IPS-20b (cell line): Measurements from ENCODE around the gene ESPNL.
"Not testable (repeated sequence)": the region's sequence is repeated elsewhere in the genome, so short reads cannot be mapped to it uniquely, and the experiment has no call there.

Source experiments
- H3K27ac ChIP-seq: one replicate; pipeline ENCODE4 v1.5.1; 2013; ENCODE audit warnings: low read length
- H3K27me3 ChIP-seq: 2 replicates; pipeline ENCODE4 v1.6.1; 2013; ENCODE audit warnings: mild to moderate bottlenecking, low read length, inconsistent platforms; ENCODE audit not compliant: insufficient read depth
- H3K36me3 ChIP-seq: 2 replicates; pipeline ENCODE4 v1.6.1; 2013; ENCODE audit warnings: low read depth, mild to moderate bottlenecking, inconsistent platforms, low read length, moderate library complexity; ENCODE audit not compliant: insufficient read depth
- H3K4me1 ChIP-seq: 2 replicates; pipeline ENCODE4 v1.6.1; 2013; ENCODE audit warnings: mild to moderate bottlenecking, control low read depth, inconsistent platforms, low read length, moderate library complexity; ENCODE audit not compliant: insufficient read depth
- H3K4me3 ChIP-seq: 2 replicates; pipeline ENCODE4 v1.5.1; 2013; ENCODE audit warnings: mild to moderate bottlenecking, low read length, inconsistent platforms
- H3K9ac ChIP-seq: 2 replicates; pipeline ENCODE4 v1.6.1; 2013; ENCODE audit warnings: low read depth, mild to moderate bottlenecking, inconsistent platforms, low read length, moderate library complexity
- H3K9me3 ChIP-seq: 2 replicates; pipeline ENCODE4 v1.6.1; 2013; ENCODE audit warnings: mild to moderate bottlenecking, low read depth, low read length, inconsistent platforms; ENCODE audit not compliant: insufficient read depth

Gene ESPNL

GRCh38 chr2:238063414-238064189 lies 36.5 kb upstream of the ESPNL start:
- no peak overlapping the region for H3K9ac ChIP-seq
- H3K9me3 ChIP-seq: no peaks in the 10 kb centered on the region
- H3K36me3 ChIP-seq: peaks cover 50% of the 10 kb centered on the region
- H3K4me3 ChIP-seq: no peak overlapping the region
- no peaks in the 10 kb centered on the region for H3K27me3 ChIP-seq
- no peak overlapping the region for H3K27ac ChIP-seq
- peaks cover 5% of the 10 kb centered on the region; the same call in 1 of the 2 replicates for H3K4me1 ChIP-seq

- Histone ChIP-seq H3K36me3 (peaks cover 57% of the 10 kb centered on the region), H3K9me3 (no peaks in the 10 kb centered on the region), H3K4me3 (no peak overlapping the region), H3K9ac (no peak overlapping the region), H3K4me1 (peaks cover 5% of the 10 kb centered on the region; the same call in 1 of the 2 replicates), H3K27ac (no peak overlapping the region), H3K27me3 (no peaks in the 10 kb centered on the region)
Measured at GRCh38 chr2:238064376-238064775, 35.8 kb upstream of the ESPNL start.

GRCh38 chr2:238065071-238065846 lies 34.9 kb upstream of the ESPNL start:
- no peak overlapping the region for H3K27ac ChIP-seq
- H3K4me3 ChIP-seq: no peak overlapping the region
- H3K9me3 ChIP-seq: no peaks in the 10 kb centered on the region
- H3K27me3 ChIP-seq: no peaks in the 10 kb centered on the region
- no peak overlapping the region for H3K9ac ChIP-seq
- peaks cover 65% of the 10 kb centered on the region for H3K36me3 ChIP-seq
- peaks cover 2% of the 10 kb centered on the region; the same call in 1 of the 2 replicates for H3K4me1 ChIP-seq

- Histone ChIP-seq H3K9me3 (no peaks in the 10 kb centered on the region), H3K36me3 (peaks cover 74% of the 10 kb centered on the region), H3K4me3 (no peak overlapping the region), H3K4me1 (peaks cover 2% of the 10 kb centered on the region; the same call in 1 of the 2 replicates), H3K9ac (no peak overlapping the region), H3K27me3 (no peaks in the 10 kb centered on the region), H3K27ac (no peak overlapping the region)
Measured at GRCh38 chr2:238066218-238066617, 33.9 kb upstream of the ESPNL start.

- H3K36me3 ChIP-seq: peaks cover 76% of the 10 kb centered on the region
- not testable (repeated sequence) for H3K9me3 ChIP-seq, H3K4me3 ChIP-seq, H3K4me1 ChIP-seq, H3K9ac ChIP-seq, H3K27ac ChIP-seq, H3K27me3 ChIP-seq
Measured at GRCh38 chr2:238066718-238067117, 33.4 kb upstream of the ESPNL start.

GRCh38 chr2:238067939-238068338 lies 32.2 kb upstream of the ESPNL start:
- Histone ChIP-seq H3K27me3 (no peaks in the 10 kb centered on the region), H3K27ac (no peak overlapping the region), H3K4me3 (no peak overlapping the region), H3K4me1 (no peaks in the 10 kb centered on the region; the same call in 1 of the 2 replicates), H3K9me3 (no peaks in the 10 kb centered on the region), H3K36me3 (peaks cover 89% of the 10 kb centered on the region), H3K9ac (no peak overlapping the region)

GRCh38 chr2:238069021-238069709 lies 31.0 kb upstream of the ESPNL start:
- Histone ChIP-seq H3K4me1 (no peaks in the 10 kb centered on the region), H3K36me3 (peaks cover 93% of the 10 kb centered on the region), H3K9ac (no peak overlapping the region), H3K4me3 (no peak overlapping the region), H3K27ac (no peak overlapping the region), H3K9me3 (no peaks in the 10 kb centered on the region), H3K27me3 (no peaks in the 10 kb centered on the region)

GRCh38 chr2:238069877-238070276 lies 30.3 kb upstream of the ESPNL start:
- H3K36me3 ChIP-seq: peaks cover 93% of the 10 kb centered on the region
- H3K9ac ChIP-seq: no peak overlapping the region
- no peaks in the 10 kb centered on the region for H3K9me3 ChIP-seq
- H3K27me3 ChIP-seq: no peaks in the 10 kb centered on the region
- no peaks in the 10 kb centered on the region for H3K4me1 ChIP-seq
- no peak overlapping the region for H3K27ac ChIP-seq
- no peak overlapping the region for H3K4me3 ChIP-seq

- Histone ChIP-seq H3K27me3 (no peaks in the 10 kb centered on the region), H3K9me3 (no peaks in the 10 kb centered on the region), H3K4me3 (no peak overlapping the region), H3K4me1 (peaks cover 3% of the 10 kb centered on the region; the same call in 1 of the 2 replicates), H3K36me3 (peaks cover 80% of the 10 kb centered on the region), H3K27ac (no peak overlapping the region), H3K9ac (no peak overlapping the region)
Measured at GRCh38 chr2:238075397-238075796, 24.7 kb upstream of the ESPNL start.

GRCh38 chr2:238077292-238077691 lies 22.8 kb upstream of the ESPNL start:
- no peaks in the 10 kb centered on the region for H3K27me3 ChIP-seq
- 0 out of 2 replicates have a peak overlapping the region, but pooled peaks have one; percentile 13 for H3K9ac ChIP-seq
- H3K4me3 ChIP-seq: no peak overlapping the region
- no peaks in the 10 kb centered on the region for H3K9me3 ChIP-seq
- peaks cover 83% of the 10 kb centered on the region for H3K36me3 ChIP-seq
- peaks cover 3% of the 10 kb centered on the region; the same call in 1 of the 2 replicates for H3K4me1 ChIP-seq
- H3K27ac ChIP-seq: no peak overlapping the region

GRCh38 chr2:238079874-238080327 lies 20.2 kb upstream of the ESPNL start:
- Histone ChIP-seq H3K27me3 (no peaks in the 10 kb centered on the region), H3K9me3 (no peaks in the 10 kb centered on the region), H3K36me3 (peaks cover 81% of the 10 kb centered on the region), H3K27ac (no peak overlapping the region), H3K4me3 (no peak overlapping the region), H3K9ac (no peak overlapping the region), H3K4me1 (peaks cover 3% of the 10 kb centered on the region; the same call in 1 of the 2 replicates)
